GM18511 (cell line): ENCODE results near the gene TMEM14C.
A peak's percentile ranks its signal among the peaks of the same experiment; 100 is the strongest.
"Not testable (repeated sequence)": the region's sequence is repeated elsewhere in the genome, so short reads cannot be mapped to it uniquely, and the experiment has no call there.

Experiments used
- ATAC-seq: cut with Tn5 transposase; IDR thresholded peaks from one replicate; pipeline ENCODE4 v1.9.1; 2021; ENCODE audit warnings: mild to moderate bottlenecking, moderate library complexity; ENCODE audit not compliant: unreplicated experiment

Gene TMEM14C

GRCh38 chr6:10720960-10721849 is 1.7 kb upstream of the TMEM14C start:
- not testable (repeated sequence) for ATAC-seq

GRCh38 chr6:10721850-10722569 is 860 bp upstream of the TMEM14C start:
- ATAC-seq, result no peak

- ATAC-seq, result no peak
Observed at GRCh38 chr6:10722570-10722819, 375 bp upstream of the TMEM14C start.

GRCh38 chr6:10723567-10723881 is 654 bp downstream of the TMEM14C start:
- ATAC-seq, result no peak

GRCh38 chr6:10725044-10725443 is 2.2 kb downstream of the TMEM14C start:
- ATAC-seq, result no peak

DNA sequence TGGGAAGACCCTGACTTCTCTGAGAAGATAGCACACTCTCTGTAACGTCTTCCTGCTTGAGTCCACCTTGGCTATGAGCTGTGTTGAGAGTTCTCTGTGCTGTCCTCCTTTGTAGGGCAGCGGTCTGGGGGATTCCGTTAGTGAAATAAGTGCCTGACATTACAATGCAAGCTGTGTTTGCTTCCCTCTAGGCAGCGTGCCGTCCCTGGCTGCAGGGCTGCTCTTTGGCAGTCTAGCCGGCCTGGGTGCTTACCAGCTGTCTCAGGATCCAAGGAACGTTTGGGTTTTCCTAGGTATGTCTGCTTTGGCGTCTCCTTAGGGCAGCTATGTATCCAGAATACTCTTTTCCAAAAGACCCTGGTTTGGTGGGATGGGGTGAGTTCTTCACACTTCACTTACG is 2.8 kb downstream of the TMEM14C start:
- no peak for ATAC-seq

DNA sequence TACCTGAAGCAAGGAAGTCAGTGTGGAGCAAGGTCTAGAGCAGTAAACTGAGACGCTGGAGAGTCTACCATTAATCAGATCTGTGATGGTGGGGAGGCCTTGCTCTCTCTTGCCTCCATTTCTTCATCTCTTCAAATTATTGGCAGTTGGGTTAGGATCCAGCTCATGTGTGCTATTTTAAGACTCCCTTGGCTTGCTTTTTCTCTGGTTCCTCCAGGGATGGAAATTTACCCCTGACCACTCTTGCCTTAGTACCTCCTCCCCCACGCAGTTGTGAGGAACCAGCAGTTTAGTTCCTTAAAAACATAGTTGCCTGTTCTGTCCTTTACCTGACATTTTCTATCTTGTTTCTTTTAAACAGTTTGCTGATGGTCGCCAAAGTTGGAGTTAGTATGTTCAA is 7.4 kb downstream of the TMEM14C start:
- ATAC-seq, result no peak

- ATAC-seq, result no peak
Observed at GRCh38 chr6:10733151-10733715, 10.4 kb downstream of the TMEM14C start.

GRCh38 chr6:10733863-10734262 is 11.0 kb downstream of the TMEM14C start:
- ATAC-seq, result no peak

- ATAC-seq, result no peak
Observed at GRCh38 chr6:10736731-10737130, 13.9 kb downstream of the TMEM14C start.

DNA sequence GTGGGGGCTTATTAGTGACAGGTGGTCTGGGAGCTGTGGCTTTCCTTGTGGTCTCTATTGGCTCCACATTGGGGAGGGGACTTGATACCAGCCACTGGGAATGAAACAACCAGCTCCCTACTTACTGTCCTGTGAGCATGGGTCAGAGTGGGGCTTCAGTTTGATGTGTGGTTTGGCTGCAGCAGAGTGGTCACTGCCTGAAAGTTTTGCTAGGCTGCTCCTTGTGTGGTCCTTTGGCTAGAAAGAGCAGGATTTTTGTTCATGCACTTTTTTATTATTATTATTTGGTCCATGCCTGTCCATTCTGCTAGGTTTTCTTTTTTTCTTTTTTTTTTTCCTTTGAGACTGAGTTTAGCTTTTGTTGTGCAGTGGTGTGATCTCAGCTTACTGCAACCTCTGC is 17.2 kb downstream of the TMEM14C start:
- ATAC-seq, result no peak

DNA sequence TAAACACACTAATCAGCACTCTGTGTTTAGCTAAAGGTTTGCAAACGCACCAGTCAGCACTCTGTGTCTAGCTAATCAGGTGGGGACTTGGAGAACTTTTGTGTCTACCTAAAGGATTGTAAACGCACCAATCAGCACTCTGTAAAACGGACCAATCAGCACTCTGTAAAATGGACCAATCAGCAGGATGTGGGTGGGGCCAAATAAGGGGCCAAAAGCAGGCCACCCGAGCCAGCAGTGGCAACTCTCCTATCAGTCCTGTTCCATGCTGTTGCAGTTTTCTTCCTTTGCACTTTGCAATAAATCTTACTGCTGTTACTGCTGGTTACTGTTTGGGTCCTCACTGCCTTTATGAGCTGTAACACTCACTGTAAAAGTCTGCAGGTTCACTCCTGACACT is 18.8 kb downstream of the TMEM14C start:
- not testable (repeated sequence) for ATAC-seq

- no peak for ATAC-seq
Observed at GRCh38 chr6:10742251-10742650, 19.4 kb downstream of the TMEM14C start.

DNA sequence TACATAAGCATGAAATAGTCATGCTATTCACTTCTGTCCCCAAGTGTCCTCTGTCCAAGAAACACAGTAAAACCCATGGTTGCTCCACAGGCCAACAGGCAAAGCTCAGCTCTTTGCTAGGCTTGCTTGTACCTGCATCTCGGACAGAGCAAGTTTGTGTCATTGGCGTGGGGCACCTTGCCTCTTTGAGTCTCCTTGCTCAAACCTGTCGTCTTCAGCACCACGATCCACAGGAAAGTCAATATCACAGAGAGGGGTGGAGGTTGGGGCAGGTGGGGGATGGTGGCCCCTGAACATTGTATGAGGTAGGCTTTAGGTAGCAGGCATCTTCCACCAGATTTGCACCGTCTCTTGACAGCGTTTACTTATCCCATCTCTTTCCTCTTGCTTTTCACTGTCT is 20.6 kb downstream of the TMEM14C start:
- ATAC-seq, result no peak

- ATAC-seq, result no peak
Observed at GRCh38 chr6:10745116-10745515, 22.2 kb downstream of the TMEM14C start.

GRCh38 chr6:10746915-10747250 is 24.0 kb downstream of the TMEM14C start:
- ATAC-seq, result peak; percentile 0

DNA sequence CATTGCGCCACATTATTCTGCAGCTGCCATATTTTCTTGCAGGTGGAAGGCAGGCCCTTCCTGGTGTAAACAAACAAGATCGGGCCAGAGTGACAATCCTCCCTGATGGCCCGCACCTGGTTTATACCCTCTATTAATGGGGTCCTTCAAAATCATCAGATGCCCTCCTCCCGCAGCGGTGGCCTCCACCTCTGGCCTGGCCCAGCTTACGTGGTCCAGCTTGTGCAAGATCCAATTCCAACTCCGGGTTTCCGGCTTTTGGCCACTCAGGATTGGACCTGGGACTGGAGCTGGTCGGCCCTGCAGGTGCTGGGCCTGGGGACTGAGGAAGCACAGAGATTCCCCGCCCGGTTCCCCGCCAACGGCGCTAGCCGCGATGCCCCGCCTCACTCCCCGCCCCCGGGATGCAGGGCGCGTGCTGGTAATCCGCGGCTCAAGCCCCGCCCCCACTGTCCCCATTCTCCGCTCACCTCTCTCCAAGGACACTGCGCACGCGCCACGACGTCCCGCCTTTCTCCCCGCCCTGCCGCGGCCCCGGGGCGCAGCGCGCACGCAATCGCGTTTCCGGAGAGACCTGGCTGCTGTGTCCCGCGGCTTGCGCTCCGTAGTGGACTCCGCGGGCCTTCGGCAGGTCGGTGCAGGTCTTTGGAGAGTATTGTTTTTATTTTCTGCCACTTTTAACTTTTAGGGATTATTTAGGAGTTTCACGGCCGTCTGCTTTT is 24.5 kb downstream of the TMEM14C start, which contains the start of gene TMEM14B:
TSS of gene TMEM14B (plus strand) at position 555 of the 722 bp plus-strand sequence. CDS start 1,441 bp downstream, outside the sequence.
- ATAC-seq, result peak; percentile 96

GRCh38 chr6:10749734-10750133 is 26.9 kb downstream of the TMEM14C start:
- ATAC-seq, result no peak

DNA sequence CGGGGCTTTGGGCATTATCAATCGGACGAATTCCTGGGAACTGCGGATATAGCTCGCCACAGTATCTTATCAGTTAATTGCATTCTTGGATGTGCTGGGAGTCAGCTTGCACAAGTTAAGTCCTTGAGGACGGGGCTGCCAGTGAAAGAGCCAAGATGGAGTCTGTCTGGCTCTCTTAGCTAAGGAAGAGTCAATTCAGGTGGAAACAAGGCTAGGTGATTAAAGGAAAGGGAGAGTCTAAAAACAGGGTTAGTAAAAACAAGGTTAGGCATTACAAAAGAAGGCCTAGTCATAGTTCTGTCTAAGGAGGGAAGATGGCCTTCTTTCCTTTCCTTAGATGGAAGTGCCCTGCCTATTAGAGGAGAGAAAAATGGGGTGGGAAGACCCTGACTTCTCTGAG is 27.7 kb downstream of the TMEM14C start:
- not testable (repeated sequence) for ATAC-seq

GRCh38 chr6:10751757-10752156 is 28.9 kb downstream of the TMEM14C start:
- ATAC-seq, result not testable (repeated sequence)

DNA sequence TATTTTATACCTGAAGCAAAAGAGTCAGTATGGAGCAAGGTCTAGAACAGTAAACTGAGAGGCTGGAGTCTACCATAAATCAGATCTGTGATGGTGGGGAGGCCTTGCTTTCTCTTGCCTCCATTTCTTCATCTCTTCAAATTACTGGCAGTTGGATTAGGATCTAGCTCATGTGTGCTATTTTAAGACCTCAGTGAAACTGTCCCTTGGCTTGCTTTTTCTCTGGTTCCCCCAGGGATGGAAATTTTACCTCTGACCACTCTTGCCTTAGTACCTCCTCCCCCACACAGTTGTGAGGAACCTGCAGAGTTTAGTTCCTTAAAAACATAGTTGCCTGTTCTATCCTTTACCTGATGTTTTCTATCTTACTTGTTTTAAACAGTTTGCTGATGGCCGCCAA is 33.2 kb downstream of the TMEM14C start:
- ATAC-seq, result no peak
